Measurements from ENCODE around the gene E4F1.

DNA sequence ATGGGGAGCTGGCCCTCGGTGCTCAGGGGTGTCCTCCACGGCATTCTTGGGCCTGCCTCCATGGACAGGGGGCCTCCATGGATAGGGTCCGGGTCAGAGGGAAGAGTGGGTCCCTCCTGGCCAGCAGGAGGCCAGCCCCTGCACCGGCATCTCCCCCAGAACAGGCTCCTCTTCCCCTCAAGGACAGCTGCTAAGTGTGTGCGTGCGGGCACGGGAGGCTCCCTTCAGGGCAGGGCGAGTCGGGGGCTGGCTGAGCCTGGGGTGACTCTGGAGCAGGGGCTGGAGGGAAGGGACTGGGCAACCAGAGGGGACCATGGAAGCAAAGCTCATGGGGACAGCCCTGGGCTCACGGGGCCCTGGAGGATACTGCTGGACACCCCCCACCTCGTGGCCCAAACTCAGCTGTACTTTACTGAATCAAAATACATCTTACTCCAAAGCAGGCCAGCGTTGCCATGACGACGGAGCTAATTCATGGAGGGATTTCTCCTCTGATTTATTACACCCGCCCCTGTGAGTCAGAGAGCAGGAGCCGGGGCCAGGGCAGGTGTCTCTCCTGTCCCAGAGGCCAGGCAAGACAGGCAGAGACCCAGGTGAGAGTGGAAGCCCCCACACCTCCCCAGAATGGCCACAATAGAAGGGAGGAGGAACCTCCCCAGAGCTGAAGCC is 29.1 kb upstream of the E4F1 start:
- no peak for TF ChIP-seq EZH2phosphoT487 (IDR thresholded peaks at IDR 0.05; ENCODE audit: borderline replicate concordance, low read length)
- TF ChIP-seq, protein P1, sequence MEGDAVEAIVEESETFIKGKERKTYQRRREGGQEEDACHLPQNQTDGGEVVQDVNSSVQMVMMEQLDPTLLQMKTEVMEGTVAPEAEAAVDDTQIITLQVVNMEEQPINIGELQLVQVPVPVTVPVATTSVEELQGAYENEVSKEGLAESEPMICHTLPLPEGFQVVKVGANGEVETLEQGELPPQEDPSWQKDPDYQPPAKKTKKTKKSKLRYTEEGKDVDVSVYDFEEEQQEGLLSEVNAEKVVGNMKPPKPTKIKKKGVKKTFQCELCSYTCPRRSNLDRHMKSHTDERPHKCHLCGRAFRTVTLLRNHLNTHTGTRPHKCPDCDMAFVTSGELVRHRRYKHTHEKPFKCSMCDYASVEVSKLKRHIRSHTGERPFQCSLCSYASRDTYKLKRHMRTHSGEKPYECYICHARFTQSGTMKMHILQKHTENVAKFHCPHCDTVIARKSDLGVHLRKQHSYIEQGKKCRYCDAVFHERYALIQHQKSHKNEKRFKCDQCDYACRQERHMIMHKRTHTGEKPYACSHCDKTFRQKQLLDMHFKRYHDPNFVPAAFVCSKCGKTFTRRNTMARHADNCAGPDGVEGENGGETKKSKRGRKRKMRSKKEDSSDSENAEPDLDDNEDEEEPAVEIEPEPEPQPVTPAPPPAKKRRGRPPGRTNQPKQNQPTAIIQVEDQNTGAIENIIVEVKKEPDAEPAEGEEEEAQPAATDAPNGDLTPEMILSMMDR (conservative IDR thresholded peaks at IDR 0.05; ENCODE audit: low read depth, low read length) = no peak
